ENCODE data around the gene HYOU1.

DNA sequence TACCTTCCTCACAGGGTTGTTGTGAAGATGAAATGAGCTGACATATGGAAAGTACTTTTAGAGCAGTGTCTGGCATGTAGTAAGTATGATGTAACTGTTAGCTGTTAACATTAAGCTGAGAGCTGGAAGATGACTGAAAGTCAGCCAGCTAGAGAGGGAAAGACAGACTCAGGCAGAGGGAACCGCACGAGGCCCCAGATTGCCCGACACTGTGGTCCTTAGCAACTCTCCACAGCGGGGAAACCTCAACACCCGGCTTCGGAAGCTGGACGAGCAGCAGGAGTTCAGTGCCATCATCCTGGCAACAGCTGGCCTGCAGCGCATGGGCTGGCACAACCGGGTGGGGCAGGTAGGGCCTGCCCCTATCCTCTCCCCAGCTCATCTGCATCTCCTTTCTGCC lies 34.2 kb upstream of the HYOU1 start:
- TF ChIP-seq ZC3H10 (CRISPR knock-in tag; IDR thresholded peaks at IDR 0.05) (no peak), ZNF565 (CRISPR knock-in tag; conservative IDR thresholded peaks at IDR 0.05; ENCODE audit: low read depth) (no peak), RARB (CRISPR knock-in tag; IDR thresholded peaks at IDR 0.05) (no peak)

Data from SK-N-SH treated with all-trans-retinoic acid at 6 μM for 48 hours (cell line).